ENCODE data around the gene CD2. TPM values are rescaled to one million over a fixed set of nuclear protein-coding genes. Genes with fewer than 3 reads are reported as not detected.

Gene CD2
- total RNA-seq, 1 experiment from 2014 or later = not detected

GRCh38 chr1:116713474-116713873 lies 40.8 kb upstream of the CD2 start:
- TF ChIP-seq CTCF (IDR thresholded peaks at IDR 0.05; ENCODE audit: unreplicated experiment) = no peak
- Mint-ChIP-seq H3K36me3 (ENCODE audit: insufficient read depth, unreplicated experiment) (no peaks in the 10 kb centered on the region), H3K27ac (ENCODE audit: low read depth, unreplicated experiment) (no peak overlapping the region), H3K9me3 (ENCODE audit: unreplicated experiment) (no peaks in the 10 kb centered on the region), H3K4me3 (ENCODE audit: unreplicated experiment) (no peak overlapping the region), H3K27me3 (ENCODE audit: insufficient read depth, unreplicated experiment) (no peaks in the 10 kb centered on the region), H3K4me1 (ENCODE audit: insufficient read depth, unreplicated experiment) (peaks cover 18% of the 10 kb centered on the region)
- no TSS peak for BruUV-seq (replicated peaks)
- no peak for DNase-seq (ENCODE audit: unreplicated experiment)
- ChIA-PET CTCF (interaction anchor here (0.7 kb wide), 2 partner anchors 12 to 74 kb away, joined by 3 to 6 read pairs; no protein-coding TSS in a partner anchor), POLR2A (interaction anchor here (0.6 to 0.7 kb wide), 2 partner anchors 17 to 227 kb away, joined by 3 read pairs; no protein-coding TSS in a partner anchor)
- intact Hi-C loops (cut with micrococcal nuclease) = no loop called here

- ChIA-PET POLR2A (no interaction called here), CTCF (interaction anchor here (0.9 kb wide), 1 partner anchor 9 kb away, joined by 3 read pairs; no protein-coding TSS in a partner anchor)
- TF ChIP-seq CTCF (IDR thresholded peaks at IDR 0.05; ENCODE audit: unreplicated experiment) = no peak
- intact Hi-C loops (cut with micrococcal nuclease) = no loop called here
- Mint-ChIP-seq H3K36me3 (ENCODE audit: insufficient read depth, unreplicated experiment) (no peaks in the 10 kb centered on the region), H3K9me3 (ENCODE audit: unreplicated experiment) (no peaks in the 10 kb centered on the region), H3K27ac (ENCODE audit: low read depth, unreplicated experiment) (no peak overlapping the region), H3K4me3 (ENCODE audit: unreplicated experiment) (no peak overlapping the region), H3K27me3 (ENCODE audit: insufficient read depth, unreplicated experiment) (no peaks in the 10 kb centered on the region), H3K4me1 (ENCODE audit: insufficient read depth, unreplicated experiment) (peaks cover 6% of the 10 kb centered on the region)
- no TSS peak for BruUV-seq (replicated peaks)
- no peak for DNase-seq (ENCODE audit: unreplicated experiment)
Measured at GRCh38 chr1:116716391-116716790, 37.8 kb upstream of the CD2 start.

GRCh38 chr1:116717318-116717717 lies 36.9 kb upstream of the CD2 start:
- H3K9me3 Mint-ChIP-seq (ENCODE audit: unreplicated experiment) = no peaks in the 10 kb centered on the region
- no TSS peak for BruUV-seq (replicated peaks)
- no peak for TF ChIP-seq CTCF (IDR thresholded peaks at IDR 0.05; ENCODE audit: unreplicated experiment)
- no peak for DNase-seq (ENCODE audit: unreplicated experiment)
- ChIA-PET POLR2A (interaction anchor here (1.0 kb wide), 1 partner anchor 22 kb away, joined by 4 read pairs; no protein-coding TSS in a partner anchor), CTCF (interaction anchor here (1.1 kb wide), 1 partner anchor 15 kb away, joined by 3 read pairs; no protein-coding TSS in a partner anchor)
- H3K36me3 Mint-ChIP-seq (ENCODE audit: insufficient read depth, unreplicated experiment) = no peaks in the 10 kb centered on the region
- H3K27ac Mint-ChIP-seq (ENCODE audit: low read depth, unreplicated experiment) = no peak overlapping the region
- no peak overlapping the region for H3K4me3 Mint-ChIP-seq (ENCODE audit: unreplicated experiment)
- intact Hi-C loops (cut with micrococcal nuclease) = no loop called here
- H3K27me3 Mint-ChIP-seq (ENCODE audit: insufficient read depth, unreplicated experiment) = no peaks in the 10 kb centered on the region
- H3K4me1 Mint-ChIP-seq (ENCODE audit: insufficient read depth, unreplicated experiment) = peaks cover 10% of the 10 kb centered on the region

- Mint-ChIP-seq H3K36me3 (ENCODE audit: insufficient read depth, unreplicated experiment) (no peaks in the 10 kb centered on the region), H3K27ac (ENCODE audit: low read depth, unreplicated experiment) (no peak overlapping the region), H3K4me1 (ENCODE audit: insufficient read depth, unreplicated experiment) (peaks cover 7% of the 10 kb centered on the region), H3K9me3 (ENCODE audit: unreplicated experiment) (no peaks in the 10 kb centered on the region), H3K4me3 (ENCODE audit: unreplicated experiment) (no peak overlapping the region), H3K27me3 (ENCODE audit: insufficient read depth, unreplicated experiment) (no peaks in the 10 kb centered on the region)
- ChIA-PET CTCF (interaction anchor here (0.6 kb wide), 1 partner anchor 116 kb away, joined by 3 read pairs; no protein-coding TSS in a partner anchor), POLR2A (no interaction called here)
- DNase-seq (ENCODE audit: unreplicated experiment) = no peak
- no TSS peak for BruUV-seq (replicated peaks)
- no peak for TF ChIP-seq CTCF (IDR thresholded peaks at IDR 0.05; ENCODE audit: unreplicated experiment)
- intact Hi-C loops (cut with micrococcal nuclease) = loop anchor here (10.0 kb wide), 1 partner anchor 404 kb away; the partner anchor contains the start of gene TRIM45
Measured at GRCh38 chr1:116720364-116721038, 33.7 kb upstream of the CD2 start.
